HL-60 (cell line): ENCODE data around the gene ANAPC15.

Experiments
- CTCF ChIP-seq: IDR thresholded peaks from one replicate; pipeline ENCODE4 v1.5.1; 2011; ENCODE audit warnings: low read length, control low read depth, inconsistent platforms; ENCODE audit not compliant: insufficient read depth
- GABPA ChIP-seq: IDR thresholded peaks from 2 replicates; pipeline ENCODE4 v1.6.1; 2012; ENCODE audit warnings: low read depth
- POLR2AphosphoS5 ChIP-seq: IDR thresholded peaks from 2 replicates; pipeline ENCODE4 v1.6.1; 2012; ENCODE audit warnings: low read depth
- REST ChIP-seq: IDR thresholded peaks from 2 replicates; pipeline ENCODE4 v1.6.1; 2012; ENCODE audit warnings: low read depth; ENCODE audit not compliant: insufficient replicate concordance
- SPI1 ChIP-seq: IDR thresholded peaks from 2 replicates; pipeline ENCODE4 v1.6.1; 2012; ENCODE audit warnings: low read depth, mild to moderate bottlenecking, borderline replicate concordance

- no peak for TF ChIP-seq CTCF
- TF ChIP-seq POLR2AphosphoS5, result no peak
- no peak for TF ChIP-seq GABPA
- no peak for TF ChIP-seq REST
- no peak for TF ChIP-seq SPI1
Observed at GRCh38 chr11:72069200-72069599, 43.3 kb downstream of the ANAPC15 start.
